Type B pancreatic cell (in vitro differentiated cells): ENCODE results near the gene MND1. TPM values are rescaled to one million over a fixed set of nuclear protein-coding genes. Genes with fewer than 3 reads are reported as not detected.

Source experiments
- DNase-seq: peaks from one replicate; pipeline ENCODE4 v3.0.0; 2021; ENCODE audit warnings: mixed read lengths; ENCODE audit not compliant: unreplicated experiment; ENCODE audit errors: extremely low spot score
- H3K27ac Mint-ChIP-seq: 2 replicates; pipeline ENCODE4 v1.8.0; 2021; ENCODE audit warnings: mild to moderate bottlenecking, mixed read lengths
- H3K27me3 Mint-ChIP-seq: 2 replicates; pipeline ENCODE4 v1.8.0; 2021; ENCODE audit warnings: mixed read lengths
- H3K36me3 Mint-ChIP-seq: 2 replicates; pipeline ENCODE4 v1.8.0; 2021; ENCODE audit warnings: mixed read lengths
- H3K4me1 Mint-ChIP-seq: one replicate; pipeline ENCODE4 v1.8.0; 2021; ENCODE audit warnings: mixed read lengths; ENCODE audit not compliant: unreplicated experiment
- H3K4me3 Mint-ChIP-seq: 2 replicates; pipeline ENCODE4 v1.8.0; 2021; ENCODE audit warnings: mild to moderate bottlenecking, mixed read lengths
- H3K9me3 Mint-ChIP-seq: 2 replicates; pipeline ENCODE4 v1.8.0; 2021; ENCODE audit warnings: mixed read lengths
- long read RNA-seq: library from polyadenylated mRNA; unstranded; transcript quantifications from one replicate; pipeline ENCODE4 v2.0.0, GENCODE V29; 2020
- total RNA-seq: library from RNA; stranded (reverse); gene quantifications from 2 replicates; pipeline ENCODE4 v1.2.1, GENCODE V29; 2021; ENCODE audit warnings: low replicate concordance
- TF ChIP-seq, protein P1 (sequence below): fragments of 200-600 bp; sonication (generic); conservative IDR thresholded peaks from 2 replicates; pipeline ENCODE4 v1.5.0; 2021; ENCODE audit warnings: antibody characterized with exemption, mild to moderate bottlenecking

Gene MND1
- total RNA-seq: 3.8 and 15.2 TPM in 2 replicates
- long read RNA-seq, transcript MND1-201 (8 exons, 968 nt): major isoform, 6 of 8 reads
- long read RNA-seq, partial matches to known transcripts: 1 of 8 reads
- long read RNA-seq, other reads (novel, unspliced or antisense): 0 of 8 reads

GRCh38 chr4:153344131-153345011 lies at the start of gene MND1:
MND1 (plus strand) TSS chr4:153344688; CDS start chr4:153344738, 50 bp downstream.
- H3K36me3 Mint-ChIP-seq: peaks cover 5% of the 10 kb centered on the region
- TF ChIP-seq, protein P1, sequence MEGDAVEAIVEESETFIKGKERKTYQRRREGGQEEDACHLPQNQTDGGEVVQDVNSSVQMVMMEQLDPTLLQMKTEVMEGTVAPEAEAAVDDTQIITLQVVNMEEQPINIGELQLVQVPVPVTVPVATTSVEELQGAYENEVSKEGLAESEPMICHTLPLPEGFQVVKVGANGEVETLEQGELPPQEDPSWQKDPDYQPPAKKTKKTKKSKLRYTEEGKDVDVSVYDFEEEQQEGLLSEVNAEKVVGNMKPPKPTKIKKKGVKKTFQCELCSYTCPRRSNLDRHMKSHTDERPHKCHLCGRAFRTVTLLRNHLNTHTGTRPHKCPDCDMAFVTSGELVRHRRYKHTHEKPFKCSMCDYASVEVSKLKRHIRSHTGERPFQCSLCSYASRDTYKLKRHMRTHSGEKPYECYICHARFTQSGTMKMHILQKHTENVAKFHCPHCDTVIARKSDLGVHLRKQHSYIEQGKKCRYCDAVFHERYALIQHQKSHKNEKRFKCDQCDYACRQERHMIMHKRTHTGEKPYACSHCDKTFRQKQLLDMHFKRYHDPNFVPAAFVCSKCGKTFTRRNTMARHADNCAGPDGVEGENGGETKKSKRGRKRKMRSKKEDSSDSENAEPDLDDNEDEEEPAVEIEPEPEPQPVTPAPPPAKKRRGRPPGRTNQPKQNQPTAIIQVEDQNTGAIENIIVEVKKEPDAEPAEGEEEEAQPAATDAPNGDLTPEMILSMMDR: peak; percentile 98
- peak within 1 kb of the TSS; percentile 97 for H3K4me3 Mint-ChIP-seq
- peaks cover 20% of the 10 kb centered on the region for H3K4me1 Mint-ChIP-seq
- peak within 1 kb of the TSS; percentile 86 for H3K27ac Mint-ChIP-seq
- DNase-seq: peak; percentile 96
- peaks cover 4% of the 10 kb centered on the region for H3K27me3 Mint-ChIP-seq
- no peaks in the 10 kb centered on the region for H3K9me3 Mint-ChIP-seq

DNA sequence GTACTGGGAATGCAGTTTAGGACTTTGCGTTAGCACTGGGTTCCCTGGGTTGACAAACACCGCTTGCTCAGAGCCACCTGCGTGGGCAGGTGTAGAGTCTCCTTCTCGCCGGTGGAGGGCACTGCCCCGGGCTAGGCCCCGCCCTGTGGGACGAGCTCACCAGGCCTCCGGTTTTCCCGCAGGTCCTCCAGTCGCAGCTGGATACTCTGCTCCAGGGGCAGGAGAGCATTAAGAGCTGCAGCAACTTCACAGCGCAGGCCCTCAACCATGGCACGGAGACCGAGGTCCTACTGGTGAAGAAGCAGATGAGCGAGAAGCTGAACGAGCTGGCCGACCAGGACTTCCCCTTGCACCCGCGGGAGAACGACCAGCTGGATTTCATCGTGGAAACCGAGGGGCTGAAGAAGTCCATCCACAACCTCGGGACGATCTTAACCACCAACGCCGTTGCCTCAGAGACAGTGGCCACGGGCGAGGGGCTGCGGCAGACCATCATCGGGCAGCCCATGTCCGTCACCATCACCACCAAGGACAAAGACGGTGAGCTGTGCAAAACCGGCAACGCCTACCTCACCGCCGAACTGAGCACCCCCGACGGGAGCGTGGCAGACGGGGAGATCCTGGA lies 49.2 kb upstream of the MND1 start:
- Mint-ChIP-seq H3K27ac (peak overlapping the region; percentile 94), H3K9me3 (peaks cover 4% of the 10 kb centered on the region), H3K36me3 (peaks cover 54% of the 10 kb centered on the region), H3K27me3 (no peaks in the 10 kb centered on the region), H3K4me3 (peak overlapping the region; percentile 84), H3K4me1 (peaks cover 15% of the 10 kb centered on the region)
- DNase-seq: no peak
- TF ChIP-seq, protein P1: no peak

GRCh38 chr4:153296040-153296823 lies 48.3 kb upstream of the MND1 start:
- Mint-ChIP-seq H3K27me3 (no peaks in the 10 kb centered on the region), H3K4me1 (peaks cover 15% of the 10 kb centered on the region), H3K36me3 (peaks cover 58% of the 10 kb centered on the region), H3K9me3 (peaks cover 6% of the 10 kb centered on the region), H3K4me3 (peak overlapping the region; percentile 84), H3K27ac (peak overlapping the region; percentile 94)
- TF ChIP-seq, protein P1: no peak
- DNase-seq: no peak

GRCh38 chr4:153297116-153297515 lies 47.4 kb upstream of the MND1 start:
- Mint-ChIP-seq H3K4me1 (peaks cover 15% of the 10 kb centered on the region), H3K9me3 (peaks cover 9% of the 10 kb centered on the region), H3K4me3 (peak overlapping the region; percentile 84), H3K36me3 (peaks cover 65% of the 10 kb centered on the region), H3K27me3 (no peaks in the 10 kb centered on the region), H3K27ac (peak overlapping the region; percentile 94)
- TF ChIP-seq, protein P1: no peak
- no peak for DNase-seq

DNA sequence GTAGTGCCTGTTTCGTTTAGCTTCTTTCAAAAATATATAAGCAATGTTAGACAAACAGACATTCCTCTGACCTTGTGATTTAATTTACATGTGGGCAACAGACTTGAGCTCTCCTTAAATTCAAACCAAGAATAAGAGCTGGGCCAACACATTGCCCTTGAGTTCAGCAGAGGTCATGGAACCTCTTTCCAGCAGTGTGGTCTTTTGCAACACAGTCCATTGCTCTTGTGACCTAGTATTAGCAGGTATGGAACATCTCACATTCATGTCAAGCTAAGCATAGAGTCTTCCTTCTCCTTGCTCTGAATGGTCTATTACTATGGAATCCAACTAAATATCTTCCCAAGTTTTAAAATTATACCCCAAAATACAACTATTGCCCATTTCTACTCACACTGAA lies 33.7 kb upstream of the MND1 start:
- Mint-ChIP-seq H3K9me3 (no peaks in the 10 kb centered on the region), H3K27me3 (no peaks in the 10 kb centered on the region), H3K27ac (no peak overlapping the region), H3K36me3 (peaks cover 51% of the 10 kb centered on the region), H3K4me1 (no peaks in the 10 kb centered on the region), H3K4me3 (no peak overlapping the region)
- TF ChIP-seq, protein P1: no peak
- DNase-seq: no peak
